GM21390 (cell line): ENCODE results near the gene CDC25B.
"Not testable (repeated sequence)": the region's sequence is repeated elsewhere in the genome, so short reads cannot be mapped to it uniquely, and the experiment has no call there.

Experiments
- ATAC-seq: cut with Tn5 transposase; IDR thresholded peaks from one replicate; pipeline ENCODE4 v1.9.1; 2021; ENCODE audit not compliant: unreplicated experiment

The CDC25B gene

DNA sequence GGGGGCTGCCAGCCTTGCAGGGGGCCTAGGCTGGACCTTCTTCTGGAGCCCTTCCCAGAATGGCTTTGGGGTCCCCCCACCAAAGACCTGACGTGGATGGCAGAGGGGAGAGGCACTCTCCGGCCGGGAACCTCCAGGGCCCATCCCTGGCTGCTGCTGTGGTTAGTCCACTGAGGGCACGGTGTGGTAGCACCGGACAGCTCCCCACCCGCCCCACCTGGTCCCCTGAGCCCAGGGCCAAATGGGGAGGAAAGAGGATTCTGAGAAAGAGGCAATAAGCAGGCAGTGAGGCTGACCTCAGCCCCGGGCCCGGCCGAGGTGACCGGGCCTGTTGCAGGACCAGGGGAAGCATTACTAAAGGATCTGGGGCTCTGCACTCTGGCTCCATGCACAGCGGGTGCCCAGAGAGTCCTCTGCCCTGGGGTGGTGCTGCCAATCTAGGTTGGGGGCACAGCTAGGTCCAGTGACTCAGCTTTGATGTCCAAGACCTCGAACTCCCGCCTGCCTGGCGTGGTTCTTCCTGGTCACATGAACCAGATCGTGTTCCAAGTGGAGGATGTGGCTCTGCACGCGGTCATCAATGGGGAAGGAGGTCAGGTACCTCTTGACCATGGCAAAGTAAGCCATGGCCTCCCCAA is 11.8 kb upstream of the CDC25B start:
- no peak for ATAC-seq

DNA sequence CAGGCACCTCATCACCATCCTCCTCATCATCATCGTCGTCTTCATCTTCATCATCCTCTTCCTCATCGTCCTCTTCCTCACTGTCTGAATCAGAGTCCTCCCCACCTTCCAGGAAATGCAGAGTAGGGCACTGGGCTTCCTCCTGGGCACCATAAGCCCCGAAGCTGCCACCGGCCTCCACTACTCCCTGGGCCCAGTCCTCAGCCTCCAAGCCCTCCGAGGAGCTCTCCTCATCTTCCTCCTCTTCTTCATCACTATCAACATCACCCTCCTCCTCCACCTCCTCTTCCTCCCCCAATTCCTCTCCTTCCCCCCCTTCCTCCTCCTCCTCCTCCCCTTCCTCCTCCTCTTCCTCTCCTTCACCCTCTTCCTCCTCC is 11.3 kb upstream of the CDC25B start:
- no peak for ATAC-seq

DNA sequence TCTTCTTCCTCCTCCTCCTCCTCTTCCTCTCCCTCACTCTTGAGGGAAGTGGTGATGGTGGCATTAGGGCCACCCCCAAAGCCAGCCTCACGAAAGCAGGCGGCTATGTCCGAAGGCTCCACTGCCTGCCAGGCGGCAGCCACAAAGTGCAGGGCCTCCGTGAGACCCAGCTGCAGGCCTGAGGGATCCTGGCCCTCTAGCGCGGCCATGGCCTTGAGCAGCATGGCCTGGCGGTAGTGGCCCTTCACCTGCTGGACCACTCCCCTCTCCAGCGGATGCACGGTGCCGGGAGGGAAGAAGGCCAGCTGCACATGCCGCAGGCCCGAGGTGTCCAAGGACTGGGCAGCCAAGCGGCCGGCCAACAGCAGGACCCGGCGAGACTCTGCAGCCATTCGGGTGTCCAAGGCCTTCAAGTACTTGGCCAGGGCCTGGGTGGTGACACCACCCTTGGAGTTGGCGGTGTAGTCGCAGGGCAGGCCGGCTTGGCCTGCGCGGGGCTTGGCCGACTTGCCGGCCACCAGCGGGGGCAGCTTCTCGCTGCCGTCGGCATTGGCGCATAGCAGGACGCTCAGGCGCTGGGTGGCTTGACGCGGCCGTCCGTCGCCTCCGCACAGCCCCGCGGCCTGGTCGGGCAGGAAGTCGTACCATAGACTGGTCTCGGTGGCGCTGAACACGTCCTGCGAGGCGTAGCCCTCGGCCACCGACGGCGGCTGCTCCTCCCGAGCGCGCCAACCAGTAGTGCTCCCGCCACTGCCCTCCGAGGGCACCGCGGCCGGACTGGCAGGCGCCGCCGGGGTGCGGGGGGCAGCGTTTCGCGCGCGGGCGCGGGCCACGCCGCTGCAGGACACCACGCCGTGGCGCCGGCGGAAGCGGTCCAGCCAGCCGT is 10.6 kb upstream of the CDC25B start:
- ATAC-seq: no peak

DNA sequence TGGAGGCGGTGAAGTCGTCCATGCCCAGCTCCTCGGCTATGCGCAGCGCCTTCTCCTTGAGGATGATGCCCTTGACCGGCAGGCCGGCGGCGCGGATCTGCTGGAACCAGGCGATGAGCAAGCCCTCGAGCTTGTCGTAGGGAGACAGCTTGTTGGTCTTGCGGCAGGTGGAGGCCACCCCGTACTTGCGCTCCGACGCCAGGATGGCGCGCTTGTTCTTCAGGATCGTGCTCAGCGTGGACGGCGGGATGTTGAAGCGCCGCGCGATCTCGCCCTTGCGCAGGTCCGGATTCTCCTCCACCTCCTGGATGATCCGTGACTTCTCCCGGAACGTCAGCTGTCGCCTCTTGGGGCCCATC is 10.0 kb upstream of the CDC25B start:
- ATAC-seq: peak; percentile 9

DNA sequence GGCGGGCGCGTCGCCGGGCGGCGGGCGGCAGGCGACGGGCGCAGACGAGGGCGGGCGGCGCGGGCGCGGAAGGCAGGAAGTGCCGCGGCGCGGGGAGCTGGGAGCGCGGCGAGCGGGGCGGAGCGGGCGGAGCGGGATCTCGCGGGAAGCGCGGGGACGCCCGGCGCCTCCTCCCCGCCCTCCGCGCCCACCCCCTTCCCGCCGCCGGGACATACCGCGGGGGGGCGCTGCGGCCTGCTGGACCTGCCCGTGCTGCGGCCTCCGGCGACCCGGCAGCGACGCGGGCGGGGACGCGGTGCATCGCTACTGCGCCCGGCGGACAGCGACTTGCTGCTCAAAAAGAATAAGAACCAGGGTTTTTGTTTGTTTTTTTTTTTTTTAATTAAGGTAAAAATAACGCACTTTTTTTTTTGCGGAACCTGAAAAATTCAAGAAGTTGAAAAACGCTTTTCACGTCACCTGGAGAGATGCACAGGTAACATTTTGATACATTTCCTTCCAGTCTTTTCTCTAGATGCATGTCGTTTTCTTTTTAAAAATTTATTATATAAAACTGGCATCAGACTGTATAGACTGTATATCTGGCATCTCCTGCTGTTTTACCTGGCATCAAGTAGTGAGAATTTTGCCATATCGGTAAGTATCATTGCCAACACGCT is 9.3 kb upstream of the CDC25B start, which contains the start of gene CENPB:
CENPB (minus strand) TSS at position 76 of the 659 bp plus-strand sequence. CDS start 257 bp downstream, outside the sequence.
- ATAC-seq: peak; percentile 77

DNA sequence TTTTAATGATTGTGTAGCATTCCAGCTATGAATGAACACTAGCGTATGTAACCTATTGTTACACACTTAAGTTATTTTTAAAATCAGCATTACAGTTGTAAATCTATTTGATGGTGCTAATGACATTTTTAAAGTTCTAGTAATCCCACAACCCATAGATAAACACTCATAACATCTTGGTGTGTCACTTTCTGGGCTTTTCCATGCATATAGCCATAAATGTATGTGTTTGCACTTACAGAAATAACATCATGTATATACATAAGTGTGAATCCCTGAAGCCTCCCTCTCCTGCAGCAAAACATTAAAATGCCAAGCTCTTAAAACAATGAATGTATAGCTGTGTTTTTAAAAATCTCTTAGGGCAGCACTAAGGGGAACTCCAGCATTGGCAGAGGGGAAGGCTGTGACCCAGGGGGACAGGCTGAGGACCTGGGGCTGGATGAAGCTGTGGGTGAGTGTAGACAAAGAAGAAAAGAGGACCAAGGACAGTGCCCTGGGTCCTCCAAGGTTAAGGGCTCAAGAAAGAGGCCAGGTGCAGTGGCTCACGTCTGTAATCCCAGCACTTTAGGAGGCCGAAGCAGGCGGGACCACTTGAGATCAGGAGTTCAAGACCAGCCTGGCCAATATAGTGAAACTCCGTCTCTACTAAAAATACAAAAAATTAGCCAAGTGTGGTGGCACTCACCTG is 8.6 kb upstream of the CDC25B start:
- no peak for ATAC-seq

DNA sequence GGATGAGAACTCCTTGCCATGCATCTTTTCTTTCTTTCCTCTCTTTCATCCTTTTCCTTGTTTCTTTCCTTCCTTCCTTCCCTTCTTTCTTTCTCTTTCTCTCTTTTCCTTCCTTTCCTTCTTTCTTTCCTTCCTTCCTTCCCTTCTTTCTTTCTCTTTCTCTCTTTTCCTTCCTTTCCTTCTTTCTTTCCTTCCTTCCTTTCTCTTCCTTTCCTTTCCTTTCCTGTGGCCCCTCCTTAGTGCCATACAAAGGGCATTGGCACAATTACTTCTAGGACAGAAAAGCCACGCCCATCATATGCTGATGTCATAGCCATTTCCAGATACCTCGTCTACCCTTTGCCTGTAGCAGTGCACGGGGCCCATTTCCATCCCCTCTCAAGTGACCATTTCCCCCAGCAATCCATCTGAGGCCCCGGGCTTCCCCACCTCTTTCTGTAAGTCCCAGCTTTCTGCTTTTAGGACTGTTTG is 7.4 kb upstream of the CDC25B start:
- ATAC-seq: no peak

DNA sequence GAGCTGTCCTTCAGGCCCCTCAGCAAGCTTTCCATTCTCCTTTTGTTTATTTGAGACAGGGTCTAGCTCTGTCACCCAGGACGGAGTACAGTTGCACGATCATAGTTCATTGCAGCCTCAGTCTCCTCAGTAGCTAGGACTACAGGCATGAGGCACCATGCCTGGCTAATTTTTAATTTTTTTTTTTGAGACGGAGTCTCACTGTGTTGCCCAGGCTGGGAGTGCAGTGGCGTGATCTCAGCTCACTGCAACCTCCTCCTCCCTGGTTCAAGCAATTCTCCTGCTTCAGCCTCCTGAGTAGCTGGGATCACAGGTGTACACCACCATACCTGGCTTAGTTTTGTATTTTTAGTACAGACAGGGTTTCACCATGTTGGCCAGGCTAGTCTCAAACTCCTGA is 6.9 kb upstream of the CDC25B start:
- ATAC-seq: not testable (repeated sequence)

DNA sequence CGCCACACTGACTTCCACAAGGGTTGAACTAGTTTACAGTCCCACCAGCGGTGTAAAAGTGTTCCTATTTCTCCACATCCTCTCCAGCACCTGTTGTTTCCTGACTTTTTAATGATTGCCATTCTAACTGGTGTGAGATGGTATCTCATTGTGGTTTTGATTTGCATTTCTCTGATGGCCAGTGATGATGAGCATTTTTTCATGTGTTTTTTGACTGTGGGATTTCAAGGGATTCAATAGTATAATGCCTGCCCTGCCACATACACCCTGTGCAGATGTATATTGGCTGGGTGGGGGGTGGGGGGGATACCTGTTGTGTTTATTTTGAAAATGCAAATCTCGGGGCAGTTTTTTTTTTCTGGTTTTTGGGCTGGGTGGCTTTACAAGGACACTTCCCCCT is 1.9 kb upstream of the CDC25B start:
- not testable (repeated sequence) for ATAC-seq

DNA sequence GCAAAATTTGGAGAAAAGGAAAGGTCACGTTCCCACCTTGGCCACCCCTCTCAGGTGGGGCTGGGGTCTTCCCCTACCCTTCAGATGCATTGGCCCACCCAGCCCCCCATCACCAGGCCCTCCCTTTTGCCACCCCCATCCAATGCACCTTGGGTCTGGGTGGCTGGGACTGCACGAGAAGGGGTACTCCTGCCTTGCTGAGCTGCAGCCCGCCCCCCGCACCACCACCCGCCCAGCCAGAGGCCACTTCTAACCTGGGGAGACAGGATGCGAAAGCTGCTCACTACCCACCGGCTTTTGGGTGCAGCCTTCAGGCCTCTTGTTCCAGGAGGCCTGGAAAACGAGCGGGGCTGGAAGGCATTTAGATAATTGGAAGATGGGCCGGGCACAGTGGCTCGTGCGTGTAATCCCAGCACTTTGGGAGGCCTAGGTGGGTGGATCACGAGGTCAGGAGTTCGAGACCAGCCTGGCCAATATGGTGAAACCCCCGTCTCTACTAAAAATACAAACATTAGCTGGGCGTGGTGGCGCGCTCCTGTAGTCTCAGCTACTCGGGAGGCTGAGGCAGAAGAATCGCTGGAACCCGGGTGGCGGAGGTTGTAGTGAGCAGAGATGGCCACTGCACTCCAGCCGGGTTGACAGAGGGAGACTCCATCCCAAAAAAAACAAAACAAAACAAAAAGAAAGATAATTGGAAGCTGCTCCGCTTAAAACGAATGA is 1.2 kb upstream of the CDC25B start:
- ATAC-seq: no peak

DNA sequence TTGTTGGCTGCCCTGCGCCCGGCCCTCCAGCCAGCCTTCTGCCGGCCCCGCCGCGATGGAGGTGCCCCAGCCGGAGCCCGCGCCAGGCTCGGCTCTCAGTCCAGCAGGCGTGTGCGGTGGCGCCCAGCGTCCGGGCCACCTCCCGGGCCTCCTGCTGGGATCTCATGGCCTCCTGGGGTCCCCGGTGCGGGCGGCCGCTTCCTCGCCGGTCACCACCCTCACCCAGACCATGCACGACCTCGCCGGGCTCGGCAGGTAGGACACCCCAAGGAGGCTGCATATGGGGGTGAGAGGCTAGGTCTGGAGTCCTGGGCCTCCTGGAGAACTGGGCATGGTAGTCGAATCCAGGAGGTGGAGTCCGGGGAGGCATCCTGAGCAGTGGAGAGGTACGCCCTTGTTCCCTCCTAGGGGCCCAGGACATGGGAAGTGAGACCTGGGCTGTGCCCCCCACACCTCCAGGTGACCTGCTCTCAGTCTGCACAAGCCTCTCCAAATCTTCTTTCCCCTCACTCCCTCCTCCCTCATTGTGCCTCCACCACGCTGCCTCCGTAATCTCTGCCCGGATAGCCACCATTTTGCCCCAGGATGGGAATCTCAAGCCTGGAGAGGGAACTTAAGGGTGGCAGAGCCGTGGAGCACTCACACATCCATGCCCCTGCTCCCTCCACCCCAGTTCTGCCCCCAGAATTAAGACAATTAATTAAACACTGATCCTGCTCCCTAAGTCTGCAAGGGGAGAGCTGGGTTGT is 541 bp downstream of the CDC25B start:
- ATAC-seq: no peak

DNA sequence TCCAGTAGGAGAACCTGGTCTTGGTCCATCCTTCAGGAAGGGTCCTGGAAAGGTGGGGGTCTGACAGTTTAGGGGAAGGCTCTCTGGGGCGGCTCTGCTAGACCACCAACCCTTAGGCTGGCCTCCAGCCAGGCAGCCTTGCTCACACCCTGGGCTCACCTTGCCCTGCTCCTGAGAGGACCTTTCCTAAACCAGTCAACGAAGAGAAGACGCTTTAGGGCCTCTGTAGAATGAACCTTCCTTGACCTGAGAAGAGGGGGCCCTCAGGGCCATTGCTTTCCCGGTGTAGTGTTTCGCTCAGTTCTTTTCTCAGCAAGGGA is 1.1 kb downstream of the CDC25B start:
- no peak for ATAC-seq

DNA sequence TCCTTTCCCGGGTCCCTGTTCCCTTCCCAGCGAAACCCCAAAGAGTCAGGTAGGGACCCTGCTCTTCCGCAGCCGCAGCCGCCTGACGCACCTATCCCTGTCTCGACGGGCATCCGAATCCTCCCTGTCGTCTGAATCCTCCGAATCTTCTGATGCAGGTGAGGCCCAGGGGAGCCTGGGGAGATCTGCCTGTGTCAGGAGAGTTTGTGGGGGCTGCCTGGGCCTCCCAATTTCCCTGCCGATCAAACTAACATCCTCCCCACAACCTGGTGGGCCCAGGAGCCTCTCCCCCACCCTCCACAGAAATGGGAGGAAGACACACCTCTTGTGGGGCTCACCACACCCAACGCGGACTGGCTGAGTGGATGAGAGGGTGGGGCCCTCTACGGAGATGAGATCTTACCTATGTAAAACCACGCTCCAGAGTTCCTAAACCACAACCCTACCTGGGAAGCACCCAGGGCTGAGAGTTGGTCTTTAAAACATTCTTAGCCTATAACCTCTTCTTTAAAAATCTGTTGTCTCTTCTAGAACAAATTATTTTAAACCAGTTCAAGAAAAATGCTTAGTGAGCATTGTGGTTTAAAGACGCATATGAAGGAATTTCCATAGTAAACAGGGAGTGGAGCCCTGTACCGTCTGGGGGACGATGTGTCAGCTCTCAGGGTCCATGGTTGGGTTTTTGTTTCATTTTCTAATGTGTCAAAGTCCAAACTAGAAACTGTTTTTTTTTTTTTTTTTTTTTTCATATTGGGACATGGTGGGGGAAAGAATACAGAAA is 1.7 kb downstream of the CDC25B start:
- no peak for ATAC-seq

DNA sequence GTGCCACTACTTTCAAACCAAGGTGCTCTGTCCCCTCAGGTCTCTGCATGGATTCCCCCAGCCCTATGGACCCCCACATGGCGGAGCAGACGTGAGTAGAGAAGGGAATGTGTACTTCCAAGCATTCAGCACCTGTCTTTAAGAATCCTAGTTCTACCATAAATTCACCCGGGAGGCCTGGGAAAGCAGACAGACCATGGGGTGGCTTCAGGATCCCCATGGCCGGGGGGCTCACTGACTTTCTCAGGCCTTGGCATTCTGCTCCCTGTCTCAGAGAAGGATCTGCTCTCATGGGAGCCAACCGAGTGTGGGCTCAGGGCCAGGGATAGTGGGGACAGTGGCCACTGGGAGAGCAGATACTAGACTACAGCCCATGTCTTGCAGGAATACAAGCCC is 2.3 kb downstream of the CDC25B start:
- no peak for ATAC-seq

DNA sequence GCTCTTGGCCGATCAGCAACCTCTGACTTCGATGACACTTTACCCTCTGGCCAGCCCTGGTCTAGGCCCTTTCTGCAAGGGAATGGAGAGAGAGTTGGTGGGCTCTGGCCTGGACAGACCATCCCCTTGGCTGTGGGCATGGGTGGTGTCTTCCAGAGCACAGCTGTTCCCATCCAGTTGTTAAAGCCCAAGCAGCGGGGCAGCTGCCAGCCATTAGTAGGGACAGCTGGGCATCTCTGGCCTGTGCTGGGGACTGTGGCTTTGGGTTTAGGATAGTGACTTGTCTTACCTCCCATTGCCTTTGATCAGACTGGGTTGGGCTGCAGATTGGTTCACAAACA is 2.8 kb downstream of the CDC25B start:
- ATAC-seq: no peak

DNA sequence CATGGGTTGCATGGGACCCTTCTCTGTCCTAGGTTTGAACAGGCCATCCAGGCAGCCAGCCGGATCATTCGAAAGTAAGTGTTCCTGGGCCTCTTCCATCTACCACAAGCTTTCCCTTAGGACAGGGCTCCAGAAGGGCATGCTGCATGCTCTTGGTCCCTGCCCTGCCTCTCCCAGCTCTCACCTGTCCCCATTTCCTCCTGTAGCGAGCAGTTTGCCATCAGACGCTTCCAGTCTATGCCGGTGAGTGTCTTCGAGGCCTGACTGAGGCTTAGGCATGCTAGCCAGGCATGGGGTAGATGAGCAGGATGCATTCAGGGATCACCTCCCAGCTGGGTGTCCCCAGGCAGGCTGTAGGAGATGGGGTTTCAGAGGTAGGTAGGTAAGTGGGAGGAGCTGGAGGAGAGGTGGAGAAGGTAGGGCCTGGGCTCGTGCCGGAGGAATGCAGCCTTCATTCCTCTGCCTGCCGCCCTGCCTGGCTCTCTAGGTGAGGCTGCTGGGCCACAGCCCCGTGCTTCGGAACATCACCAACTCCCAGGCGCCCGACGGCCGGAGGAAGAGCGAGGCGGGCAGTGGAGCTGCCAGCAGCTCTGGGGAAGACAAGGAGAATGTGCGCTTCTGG is 4.3 kb downstream of the CDC25B start:
- no peak for ATAC-seq

DNA sequence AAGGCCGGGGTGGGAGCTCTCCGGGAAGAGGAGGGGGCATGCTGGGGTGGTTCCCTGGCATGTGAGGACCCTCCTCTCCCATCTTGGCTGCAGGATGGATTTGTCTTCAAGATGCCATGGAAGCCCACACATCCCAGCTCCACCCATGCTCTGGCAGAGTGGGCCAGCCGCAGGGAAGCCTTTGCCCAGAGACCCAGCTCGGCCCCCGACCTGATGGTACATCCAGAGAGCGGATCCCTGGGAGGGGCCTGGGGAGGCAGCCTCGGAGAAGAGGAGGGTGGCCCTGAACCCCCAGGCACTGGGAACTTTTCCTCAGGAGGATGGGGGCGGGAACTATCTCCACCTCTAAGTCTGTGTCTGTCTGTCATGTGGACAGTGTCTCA is 4.8 kb downstream of the CDC25B start:
- no peak for ATAC-seq

DNA sequence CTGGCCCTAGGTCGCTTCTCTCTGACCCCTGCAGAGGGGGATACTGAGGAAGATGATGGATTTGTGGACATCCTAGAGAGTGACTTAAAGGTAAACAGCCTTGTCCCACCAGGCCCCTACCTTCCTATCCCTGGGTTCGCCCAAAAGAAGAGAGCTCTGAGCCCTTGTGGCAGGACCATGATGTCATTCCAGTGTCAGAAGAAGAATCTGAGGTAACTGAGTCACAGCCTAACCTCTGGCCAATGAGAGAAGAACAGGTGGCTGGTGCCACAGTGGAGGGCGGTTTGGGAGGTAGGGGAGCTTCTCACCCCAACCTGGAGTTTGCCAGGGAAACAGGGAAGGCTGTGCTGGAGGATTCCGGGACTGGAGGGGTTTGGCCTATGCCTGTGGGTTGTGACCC is 5.2 kb downstream of the CDC25B start:
- no peak for ATAC-seq

DNA sequence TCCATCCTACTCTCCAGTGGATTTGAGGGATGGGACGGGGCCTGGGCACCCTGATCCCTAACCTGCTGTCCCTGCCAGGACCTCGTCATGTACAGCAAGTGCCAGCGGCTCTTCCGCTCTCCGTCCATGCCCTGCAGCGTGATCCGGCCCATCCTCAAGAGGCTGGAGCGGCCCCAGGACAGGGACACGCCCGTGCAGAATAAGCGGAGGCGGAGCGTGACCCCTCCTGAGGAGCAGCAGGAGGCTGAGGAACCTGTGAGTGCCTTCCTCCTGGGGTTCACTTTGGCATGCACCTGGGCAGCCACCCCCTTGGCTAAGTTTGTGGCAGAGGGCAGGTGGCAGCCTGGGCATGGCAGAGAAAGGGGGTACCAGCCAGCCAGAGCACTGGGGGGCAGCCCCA is 5.7 kb downstream of the CDC25B start:
- ATAC-seq: no peak
